B cell (primary cell): Measurements from ENCODE around the gene HOXA9. TPM values are rescaled to one million over a fixed set of nuclear protein-coding genes. Genes with fewer than 3 reads are reported as not detected.

Experiments used
- ATAC-seq: fragments of 200-7000 bp; cut with Tn5 transposase; one replicate; pipeline ENCODE4 v1.10.0; 2021; ENCODE audit warnings: low read depth, mild to moderate bottlenecking, moderate number of reproducible peaks, moderate library complexity
- CTCF ChIA-PET: fragments of 350-600 bp; sonication (Branson Sonifier 250); formaldehyde crosslinking; loops from one replicate; lab custom pipeline; 2021; ENCODE audit warnings: antibody characterized with exemption, inconsistent platforms; lab: Charles Lee
- POLR2A ChIA-PET: fragments of 350-600 bp; sonication (Branson Sonifier 250); formaldehyde crosslinking; loops from one replicate; lab custom pipeline; 2021; ENCODE audit warnings: antibody characterized with exemption; lab: Charles Lee
- DNase-seq: peaks from one replicate; pipeline ENCODE4 v3.0.0; 2013
- H2AFZ ChIP-seq: 2 replicates; pipeline ENCODE4 v1.6.1; 2012; ENCODE audit warnings: mild to moderate bottlenecking, low read depth, low read length; ENCODE audit not compliant: insufficient read depth, poor library complexity, severe bottlenecking
- H3K27ac ChIP-seq, 2 donors: 1 replicate in 1 of 2; 2 replicates in 1 of 2; pipeline ENCODE4 v1.5.1; 2012 to 2013; ENCODE audit warnings: low read length in 2 of 2, mild to moderate bottlenecking in 2 of 2, moderate library complexity in 1 of 2
- H3K27me3 ChIP-seq, 4 experiments: fragments of 200-600 bp in 1 of 4; sonication (generic) in 1 of 4; replicated peaks in 1 of 4; 1 replicate in 2 of 4; 2 replicates in 2 of 4; pipeline versions ENCODE4 v1.6.1 to v1.7.0; 2013 to 2016; ENCODE audit warnings: low read length in 3 of 4, mild to moderate bottlenecking in 2 of 4, mixed read lengths in 1 of 4, moderate library complexity in 1 of 4; ENCODE audit not compliant: insufficient read depth in 4 of 4, control insufficient read depth in 3 of 4; ENCODE audit errors: control extremely low read depth in 1 of 4
- H3K36me3 ChIP-seq, 2 experiments: replicated peaks in 1 of 2; 1 replicate in 1 of 2; 2 replicates in 1 of 2; pipeline versions ENCODE4 v1.6.1 to v1.7.1; 2013; ENCODE audit warnings: low read length in 1 of 2; ENCODE audit not compliant: insufficient read depth in 2 of 2, control insufficient read depth in 1 of 2; ENCODE audit errors: control extremely low read depth in 1 of 2, extremely low read depth in 1 of 2
- H3K4me1 ChIP-seq, 2 donors: fragments of 200-600 bp in 1 of 2; sonication (generic) in 1 of 2; 1 replicate in 1 of 2; 2 replicates in 1 of 2; pipeline versions ENCODE4 v1.5.1 to v1.6.1; 2013 to 2017; ENCODE audit warnings: low read length in 2 of 2; ENCODE audit not compliant: control insufficient read depth in 2 of 2, insufficient read depth in 2 of 2
- H3K4me2 ChIP-seq: replicated peaks from 2 replicates; pipeline ENCODE3; 2012; ENCODE audit warnings: mild to moderate bottlenecking, low read depth, low read length; ENCODE audit not compliant: poor library complexity, severe bottlenecking
- H3K4me3 ChIP-seq, 5 experiments: fragments of 200-600 bp in 1 of 5; sonication (generic) in 1 of 5; 1 replicate in 3 of 5; 2 replicates in 2 of 5; pipeline versions ENCODE4 v1.5.1 to v1.7.0; 2011 to 2016; ENCODE audit warnings: low read length in 4 of 5, mild to moderate bottlenecking in 4 of 5, low read depth in 2 of 5, control low read depth in 1 of 5, moderate library complexity in 1 of 5; ENCODE audit not compliant: insufficient read depth in 1 of 5; ENCODE audit errors: control extremely low read depth in 1 of 5, extremely low read depth in 1 of 5
- H3K79me2 ChIP-seq: fragments of 200-600 bp; sonication (generic); one replicate; pipeline ENCODE4 v1.6.0; 2016; ENCODE audit warnings: low read length; ENCODE audit not compliant: control insufficient read depth, insufficient read depth
- H3K9ac ChIP-seq: fragments of 200-600 bp; sonication (generic); 2 replicates; pipeline ENCODE4 v1.6.1; 2017; ENCODE audit warnings: mild to moderate bottlenecking, low read length, moderate library complexity
- H3K9me3 ChIP-seq, 3 donors: one replicate each; pipeline versions ENCODE4 v1.6.1 to v1.7.1; 2013; ENCODE audit warnings: low read length in 2 of 3; ENCODE audit not compliant: control insufficient read depth in 2 of 3, insufficient read depth in 1 of 3; ENCODE audit errors: control extremely low read depth in 1 of 3
- H4K20me1 ChIP-seq: 2 replicates; pipeline ENCODE4 v1.6.0; 2012; ENCODE audit warnings: mild to moderate bottlenecking, low read length; ENCODE audit not compliant: insufficient read depth, control insufficient read depth, poor library complexity, severe bottlenecking
- H3K27ac Mint-ChIP-seq: one replicate; pipeline ENCODE4 v1.8.0; 2021; ENCODE audit warnings: mixed read lengths
- H3K27me3 Mint-ChIP-seq: one replicate; pipeline ENCODE4 v1.8.0; 2021; ENCODE audit warnings: mixed read lengths
- H3K4me1 Mint-ChIP-seq: one replicate; pipeline ENCODE4 v1.8.0; 2021; ENCODE audit warnings: mixed read lengths
- H3K4me3 Mint-ChIP-seq: one replicate; pipeline ENCODE4 v1.8.0; 2021; ENCODE audit warnings: mixed read lengths
- H3K9me3 Mint-ChIP-seq: one replicate; pipeline ENCODE4 v1.8.0; 2022; ENCODE audit warnings: mixed read lengths; ENCODE audit not compliant: insufficient read depth
- CTCF ChIP-seq: fragments of 200-600 bp; IDR thresholded peaks from one replicate; pipeline ENCODE4 v1.8.0; 2022; ENCODE audit warnings: antibody characterized with exemption, mild to moderate bottlenecking
- EZH2 ChIP-seq: IDR thresholded peaks from 2 replicates; pipeline ENCODE4 v1.6.1; 2012; ENCODE audit warnings: borderline replicate concordance, low read depth, mild to moderate bottlenecking, moderate library complexity, low read length; ENCODE audit not compliant: insufficient read depth, poor library complexity, severe bottlenecking
- WGBS: methylation state at CpG from one replicate; pipeline ENCODE4 v1.1.5; 2013; ENCODE audit warnings: missing lambda C conversion rate; ENCODE audit not compliant: insufficient coverage; 5-methylcytosine and 5-hydroxymethylcytosine counted together
- intact Hi-C: fragments of 100-400 bp; cut with micrococcal nuclease; formaldehyde crosslinking; loops from one replicate; pipeline ENCODE4 v1.10.0; 2022
- polyA plus RNA-seq: library from polyadenylated mRNA; depleted of rRNA; stranded (reverse); fragments of >200 nt; gene quantifications from 2 replicates; pipeline ENCODE4 v1.2.3, GENCODE V29; 2012
- total RNA-seq, 2 donors: library from RNA; stranded (reverse); fragments of 120-200 nt in 1 of 2; gene quantifications; 1 replicate in 1 of 2; 2 replicates in 1 of 2; pipeline versions ENCODE4 v1.2.3 to v1.2.4, GENCODE V29; 2013 to 2022

HOXA9 gene
- total and polyA plus RNA-seq, 2 donors (not counting 1 experiment from before 2014, with no cell fraction given): 0.07 TPM; not detected in 1

- ChIA-PET POLR2A (interaction anchor here (0.6 kb wide), 1 partner anchor 35 kb away, joined by 4 read pairs; no protein-coding TSS in a partner anchor), CTCF (interaction anchor here (0.7 to 2.0 kb wide), 6 partner anchors 10 to 1304 kb away, joined by 3 to 7 read pairs (median 3); no protein-coding TSS in a partner anchor)
- H3K27me3 ChIP-seq: peaks cover 1 to 88% (median 78%) of the 10 kb centered on the region in 4 experiments
- H3K4me2 ChIP-seq: no peak overlapping the region
- peaks cover 6% of the 10 kb centered on the region for H4K20me1 ChIP-seq
- peak; percentile 41 for DNase-seq
- WGBS: 1% methylated on average over 14 of the region's 30 CpGs
- peaks cover 57 to 66% of the 10 kb centered on the region in 2 donors for H3K4me1 ChIP-seq
- peaks cover 37% of the 10 kb centered on the region for H3K4me1 Mint-ChIP-seq
- no peaks in the 10 kb centered on the region for H3K36me3 ChIP-seq
- H2AFZ ChIP-seq: no peak overlapping the region
- H3K79me2 ChIP-seq: no peaks in the 10 kb centered on the region
- peak overlapping the region; percentile 16 for H3K4me3 Mint-ChIP-seq
- no peak for ATAC-seq
- H3K27ac ChIP-seq: no peak overlapping the region
- TF ChIP-seq CTCF (no peak), EZH2 (no peak)
- no peaks in the 10 kb centered on the region for H3K9me3 Mint-ChIP-seq
- H3K9me3 ChIP-seq: peaks cover 0 to 74% (median 18%) of the 10 kb centered on the region in 3 donors
- peak overlapping the region; percentile 87 for H3K27ac Mint-ChIP-seq
- peaks cover 76% of the 10 kb centered on the region for H3K27me3 Mint-ChIP-seq
- H3K4me3 ChIP-seq: no peak overlapping the region
- intact Hi-C loops: loop anchor here (2.0 kb wide), 2 partner anchors 83 to 1301 kb away; no protein-coding TSS in a partner anchor
- H3K9ac ChIP-seq: no peak overlapping the region
Measured at GRCh38 chr7:27157702-27158431, 7.5 kb downstream of the HOXA9 start.
